ENCODE results near the gene CWH43.
"Not testable (repeated sequence)": the region's sequence is repeated elsewhere in the genome, so short reads cannot be mapped to it uniquely, and the experiment has no call there.

The CWH43 gene

GRCh38 chr4:48985976-48986653, at the start of gene CWH43:
CWH43 (plus strand) TSS chr4:48986275; CDS start chr4:48986430, 155 bp downstream.
- no peak for DNase-seq (ENCODE audit: low read depth in 2 of 2)

GRCh38 chr4:48937033-48937432, 49.0 kb upstream of the CWH43 start:
- DNase-seq (ENCODE audit: low read depth in 2 of 2): no peak

GRCh38 chr4:48938831-48939230, 47.2 kb upstream of the CWH43 start:
- no peak for DNase-seq (ENCODE audit: low read depth in 2 of 2)

- DNase-seq (ENCODE audit: low read depth in 2 of 2): no peak
Measured at GRCh38 chr4:48939785-48940184, 46.3 kb upstream of the CWH43 start.

- no peak for DNase-seq (ENCODE audit: low read depth in 2 of 2)
Measured at GRCh38 chr4:48943387-48943786, 42.7 kb upstream of the CWH43 start.

- DNase-seq (ENCODE audit: low read depth in 2 of 2): no peak
Measured at GRCh38 chr4:48944252-48944651, 41.8 kb upstream of the CWH43 start.

- peak; percentile 45 to 54 for DNase-seq (ENCODE audit: low read depth in 2 of 2)
Measured at GRCh38 chr4:48944756-48945241, 41.3 kb upstream of the CWH43 start.

GRCh38 chr4:48945981-48946380, 40.1 kb upstream of the CWH43 start:
- DNase-seq (ENCODE audit: low read depth in 2 of 2): no peak

GRCh38 chr4:48947731-48948130, 38.3 kb upstream of the CWH43 start:
- DNase-seq (ENCODE audit: low read depth in 2 of 2): no peak

- no peak for DNase-seq (ENCODE audit: low read depth in 2 of 2)
Measured at GRCh38 chr4:48949086-48949485, 37.0 kb upstream of the CWH43 start.

GRCh38 chr4:48949518-48950219, 36.4 kb upstream of the CWH43 start:
- no peak for DNase-seq (ENCODE audit: low read depth in 2 of 2)

GRCh38 chr4:48954314-48954713, 31.8 kb upstream of the CWH43 start:
- no peak for DNase-seq (ENCODE audit: low read depth in 2 of 2)

- DNase-seq (ENCODE audit: low read depth in 2 of 2): not testable (repeated sequence)
Measured at GRCh38 chr4:48957366-48957765, 28.7 kb upstream of the CWH43 start.

GRCh38 chr4:48958582-48958981, 27.5 kb upstream of the CWH43 start:
- DNase-seq (ENCODE audit: low read depth in 2 of 2): no peak

- DNase-seq (ENCODE audit: low read depth in 2 of 2): no peak
Measured at GRCh38 chr4:48960988-48961635, 25.0 kb upstream of the CWH43 start.

- DNase-seq (ENCODE audit: low read depth in 2 of 2): no peak
Measured at GRCh38 chr4:48962636-48963035, 23.4 kb upstream of the CWH43 start.

- peak; percentile 54 to 69 for DNase-seq (ENCODE audit: low read depth in 2 of 2)
Measured at GRCh38 chr4:48963042-48963679, 22.9 kb upstream of the CWH43 start.

- DNase-seq (ENCODE audit: low read depth in 2 of 2): no peak
Measured at GRCh38 chr4:48967101-48967500, 19.0 kb upstream of the CWH43 start.

GRCh38 chr4:48967631-48968030, 18.4 kb upstream of the CWH43 start:
- DNase-seq (ENCODE audit: low read depth in 2 of 2): no peak

- DNase-seq (ENCODE audit: low read depth in 2 of 2): no peak
Measured at GRCh38 chr4:48968814-48969213, 17.3 kb upstream of the CWH43 start.

GRCh38 chr4:48970471-48970921, 15.6 kb upstream of the CWH43 start:
- DNase-seq (ENCODE audit: low read depth in 2 of 2): no peak

GRCh38 chr4:48974979-48975640, 11.0 kb upstream of the CWH43 start:
- DNase-seq (ENCODE audit: low read depth in 2 of 2): no peak

Data from stimulated activated CD4-positive, alpha-beta T cell treated with anti-CD3 and anti-CD28 coated beads, Interleukin-15, amount 100 ng/mL, for 48 hours (primary cell).